OCI-LY1 (cell line): ENCODE results near the gene PGF.
"Not testable (repeated sequence)": the region's sequence is repeated elsewhere in the genome, so short reads cannot be mapped to it uniquely, and the experiment has no call there.

Experiments
- EZH2 ChIP-seq: fragments of 200-600 bp; sonication (generic), shearing (Covaris generic); IDR thresholded peaks from 2 replicates; pipeline ENCODE4 v1.8.0; 2017; ENCODE audit warnings: borderline replicate concordance, mixed run types, mild to moderate bottlenecking, antibody characterized with exemption, low read length, moderate library complexity, mixed read lengths
- TF ChIP-seq, protein P1 (sequence below): fragments of 200-600 bp; sonication (generic), shearing (Covaris generic); IDR thresholded peaks from 2 replicates; pipeline ENCODE4 v1.5.1; 2017; ENCODE audit warnings: mild to moderate bottlenecking, antibody characterized with exemption, low read length, moderate library complexity, mixed read lengths

DNA sequence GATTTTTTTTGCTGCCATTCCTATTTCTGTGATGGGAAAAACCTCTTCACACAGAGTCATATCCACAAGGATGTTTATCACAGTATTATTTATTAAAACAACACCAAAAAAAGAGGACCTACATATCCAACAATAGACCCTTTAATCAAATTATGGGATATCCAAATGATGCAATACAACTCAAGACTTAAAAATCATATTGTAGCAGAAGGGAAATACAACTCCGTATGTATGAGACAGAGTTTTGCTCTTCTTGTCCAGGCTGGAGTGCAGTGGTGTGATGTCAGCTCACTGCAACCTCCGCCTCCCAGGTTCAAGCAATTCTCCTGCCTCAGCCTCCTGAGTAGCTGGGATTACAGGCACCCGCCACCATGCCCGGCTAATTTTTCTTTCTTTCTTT is 22.5 kb downstream of the PGF start:
- TF ChIP-seq, protein P1, sequence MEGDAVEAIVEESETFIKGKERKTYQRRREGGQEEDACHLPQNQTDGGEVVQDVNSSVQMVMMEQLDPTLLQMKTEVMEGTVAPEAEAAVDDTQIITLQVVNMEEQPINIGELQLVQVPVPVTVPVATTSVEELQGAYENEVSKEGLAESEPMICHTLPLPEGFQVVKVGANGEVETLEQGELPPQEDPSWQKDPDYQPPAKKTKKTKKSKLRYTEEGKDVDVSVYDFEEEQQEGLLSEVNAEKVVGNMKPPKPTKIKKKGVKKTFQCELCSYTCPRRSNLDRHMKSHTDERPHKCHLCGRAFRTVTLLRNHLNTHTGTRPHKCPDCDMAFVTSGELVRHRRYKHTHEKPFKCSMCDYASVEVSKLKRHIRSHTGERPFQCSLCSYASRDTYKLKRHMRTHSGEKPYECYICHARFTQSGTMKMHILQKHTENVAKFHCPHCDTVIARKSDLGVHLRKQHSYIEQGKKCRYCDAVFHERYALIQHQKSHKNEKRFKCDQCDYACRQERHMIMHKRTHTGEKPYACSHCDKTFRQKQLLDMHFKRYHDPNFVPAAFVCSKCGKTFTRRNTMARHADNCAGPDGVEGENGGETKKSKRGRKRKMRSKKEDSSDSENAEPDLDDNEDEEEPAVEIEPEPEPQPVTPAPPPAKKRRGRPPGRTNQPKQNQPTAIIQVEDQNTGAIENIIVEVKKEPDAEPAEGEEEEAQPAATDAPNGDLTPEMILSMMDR: not testable (repeated sequence)
- not testable (repeated sequence) for TF ChIP-seq EZH2
